HL-60 (cell line): ENCODE results near the gene ZFHX3.
A peak's percentile ranks its signal among the peaks of the same experiment; 100 is the strongest.

Experiments
- DNase-seq, 2 experiments: peaks; one replicate each; pipeline ENCODE4 v3.0.0-alpha.2; 2010 to 2020; ENCODE audit warnings: low read depth in 1 of 2, low spot score in 1 of 2
- H3K27ac ChIP-seq: fragments of 250-450 bp; sonication (Bioruptor Pico); replicated peaks from 2 replicates; pipeline ENCODE4 v1.5.1; 2020; ENCODE audit warnings: mild to moderate bottlenecking, moderate library complexity
- H3K27me3 ChIP-seq: fragments of 250-450 bp; sonication (Bioruptor Pico); 2 replicates; pipeline ENCODE4 v1.5.1; 2021; ENCODE audit warnings: mild to moderate bottlenecking, moderate library complexity; ENCODE audit not compliant: insufficient read depth, poor library complexity, severe bottlenecking
- H3K4me3 ChIP-seq: replicated peaks from 2 replicates; pipeline ENCODE4 v1.5.1; 2011; ENCODE audit warnings: mild to moderate bottlenecking, control low read depth, low read length; ENCODE audit not compliant: insufficient read depth
- GABPA ChIP-seq: IDR thresholded peaks from 2 replicates; pipeline ENCODE4 v1.6.1; 2012; ENCODE audit warnings: low read depth
- POLR2AphosphoS5 ChIP-seq: IDR thresholded peaks from 2 replicates; pipeline ENCODE4 v1.6.1; 2012; ENCODE audit warnings: low read depth
- SPI1 ChIP-seq: IDR thresholded peaks from 2 replicates; pipeline ENCODE4 v1.6.1; 2012; ENCODE audit warnings: low read depth, mild to moderate bottlenecking, borderline replicate concordance
- TF ChIP-seq, protein P1 (sequence below): IDR thresholded peaks from 2 replicates; pipeline ENCODE4 v1.6.1; 2012; ENCODE audit warnings: low read depth; ENCODE audit not compliant: insufficient replicate concordance
- TF ChIP-seq, protein P2 (sequence below): IDR thresholded peaks from one replicate; pipeline ENCODE4 v1.5.1; 2011; ENCODE audit warnings: low read length, control low read depth, inconsistent platforms; ENCODE audit not compliant: insufficient read depth

The ZFHX3 gene

DNA sequence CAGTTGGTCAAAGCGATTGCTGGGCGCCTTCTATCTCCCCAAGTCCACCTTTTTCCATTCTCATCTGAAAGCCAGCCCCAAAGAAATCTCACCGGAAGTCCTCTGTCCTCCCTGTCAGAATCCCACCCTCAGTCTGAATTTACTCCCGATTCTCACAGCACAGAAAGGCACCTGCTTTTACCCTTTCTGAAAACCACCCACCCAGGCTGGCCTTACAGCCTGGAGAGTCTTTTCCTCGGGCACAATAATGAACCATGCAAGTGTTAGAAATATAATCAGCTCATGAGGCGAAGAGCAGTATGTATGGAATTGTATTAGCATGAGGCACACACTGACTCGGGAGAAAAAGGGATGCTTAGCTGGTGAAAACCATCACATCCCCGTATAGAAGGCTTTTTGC lies 1.2 kb upstream of the ZFHX3 start:
- TF ChIP-seq, protein P1, sequence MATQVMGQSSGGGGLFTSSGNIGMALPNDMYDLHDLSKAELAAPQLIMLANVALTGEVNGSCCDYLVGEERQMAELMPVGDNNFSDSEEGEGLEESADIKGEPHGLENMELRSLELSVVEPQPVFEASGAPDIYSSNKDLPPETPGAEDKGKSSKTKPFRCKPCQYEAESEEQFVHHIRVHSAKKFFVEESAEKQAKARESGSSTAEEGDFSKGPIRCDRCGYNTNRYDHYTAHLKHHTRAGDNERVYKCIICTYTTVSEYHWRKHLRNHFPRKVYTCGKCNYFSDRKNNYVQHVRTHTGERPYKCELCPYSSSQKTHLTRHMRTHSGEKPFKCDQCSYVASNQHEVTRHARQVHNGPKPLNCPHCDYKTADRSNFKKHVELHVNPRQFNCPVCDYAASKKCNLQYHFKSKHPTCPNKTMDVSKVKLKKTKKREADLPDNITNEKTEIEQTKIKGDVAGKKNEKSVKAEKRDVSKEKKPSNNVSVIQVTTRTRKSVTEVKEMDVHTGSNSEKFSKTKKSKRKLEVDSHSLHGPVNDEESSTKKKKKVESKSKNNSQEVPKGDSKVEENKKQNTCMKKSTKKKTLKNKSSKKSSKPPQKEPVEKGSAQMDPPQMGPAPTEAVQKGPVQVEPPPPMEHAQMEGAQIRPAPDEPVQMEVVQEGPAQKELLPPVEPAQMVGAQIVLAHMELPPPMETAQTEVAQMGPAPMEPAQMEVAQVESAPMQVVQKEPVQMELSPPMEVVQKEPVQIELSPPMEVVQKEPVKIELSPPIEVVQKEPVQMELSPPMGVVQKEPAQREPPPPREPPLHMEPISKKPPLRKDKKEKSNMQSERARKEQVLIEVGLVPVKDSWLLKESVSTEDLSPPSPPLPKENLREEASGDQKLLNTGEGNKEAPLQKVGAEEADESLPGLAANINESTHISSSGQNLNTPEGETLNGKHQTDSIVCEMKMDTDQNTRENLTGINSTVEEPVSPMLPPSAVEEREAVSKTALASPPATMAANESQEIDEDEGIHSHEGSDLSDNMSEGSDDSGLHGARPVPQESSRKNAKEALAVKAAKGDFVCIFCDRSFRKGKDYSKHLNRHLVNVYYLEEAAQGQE: no peak
- Histone ChIP-seq H3K27ac (no peak overlapping the region), H3K4me3 (no peak overlapping the region), H3K27me3 (no peaks in the 10 kb centered on the region)
- DNase-seq: no peak

DNA sequence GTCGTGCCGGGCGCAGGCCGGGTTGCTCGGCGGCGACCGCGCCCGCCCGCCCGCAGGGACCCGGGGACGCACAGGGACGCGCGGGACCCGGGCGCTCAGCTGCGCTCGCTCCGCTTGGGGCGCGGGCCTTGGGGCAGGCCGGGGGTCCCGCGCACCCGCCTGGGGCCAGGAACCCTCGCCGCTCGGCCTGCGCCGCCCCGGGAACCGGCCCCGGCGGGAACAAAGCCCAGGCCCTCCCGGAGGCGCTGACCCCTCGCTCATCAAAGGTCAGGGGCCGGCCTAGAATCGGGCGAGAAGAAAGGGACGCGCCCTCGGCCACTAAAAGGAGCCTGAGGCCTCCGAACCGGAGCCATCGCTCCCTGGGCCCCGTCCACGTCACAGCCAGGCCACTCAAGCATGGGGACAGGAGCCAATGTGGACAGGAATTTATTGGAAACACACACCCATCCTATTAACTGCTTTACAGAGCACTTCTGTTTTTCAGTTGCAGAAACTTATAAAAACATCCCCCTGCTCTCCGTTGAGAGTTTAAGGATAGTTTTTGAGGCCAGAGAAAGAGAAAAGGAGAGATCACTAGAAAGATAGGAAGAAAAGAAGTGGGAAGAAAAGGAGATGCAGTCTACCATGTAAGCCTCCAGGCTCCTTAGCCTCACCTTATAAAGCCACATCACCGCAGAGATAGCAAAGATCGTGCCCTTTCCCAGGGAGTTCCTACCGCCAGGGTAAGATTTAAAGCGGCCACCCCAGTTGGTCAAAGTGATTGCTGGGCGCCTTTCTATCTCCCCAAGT lies 558 bp upstream of the ZFHX3 start:
- Histone ChIP-seq H3K27me3 (no peaks in the 10 kb centered on the region), H3K4me3 (peak overlapping the region; percentile 44), H3K27ac (no peak overlapping the region)
- DNase-seq: no peak
- TF ChIP-seq POLR2AphosphoS5: no peak
- TF ChIP-seq, protein P1: no peak
- 0 out of 2 replicates have a peak, but pooled peaks have one; percentile 16 for TF ChIP-seq SPI1

- Histone ChIP-seq H3K27me3 (no peaks in the 10 kb centered on the region), H3K4me3 (no peak overlapping the region), H3K27ac (no peak overlapping the region)
- TF ChIP-seq, protein P2, sequence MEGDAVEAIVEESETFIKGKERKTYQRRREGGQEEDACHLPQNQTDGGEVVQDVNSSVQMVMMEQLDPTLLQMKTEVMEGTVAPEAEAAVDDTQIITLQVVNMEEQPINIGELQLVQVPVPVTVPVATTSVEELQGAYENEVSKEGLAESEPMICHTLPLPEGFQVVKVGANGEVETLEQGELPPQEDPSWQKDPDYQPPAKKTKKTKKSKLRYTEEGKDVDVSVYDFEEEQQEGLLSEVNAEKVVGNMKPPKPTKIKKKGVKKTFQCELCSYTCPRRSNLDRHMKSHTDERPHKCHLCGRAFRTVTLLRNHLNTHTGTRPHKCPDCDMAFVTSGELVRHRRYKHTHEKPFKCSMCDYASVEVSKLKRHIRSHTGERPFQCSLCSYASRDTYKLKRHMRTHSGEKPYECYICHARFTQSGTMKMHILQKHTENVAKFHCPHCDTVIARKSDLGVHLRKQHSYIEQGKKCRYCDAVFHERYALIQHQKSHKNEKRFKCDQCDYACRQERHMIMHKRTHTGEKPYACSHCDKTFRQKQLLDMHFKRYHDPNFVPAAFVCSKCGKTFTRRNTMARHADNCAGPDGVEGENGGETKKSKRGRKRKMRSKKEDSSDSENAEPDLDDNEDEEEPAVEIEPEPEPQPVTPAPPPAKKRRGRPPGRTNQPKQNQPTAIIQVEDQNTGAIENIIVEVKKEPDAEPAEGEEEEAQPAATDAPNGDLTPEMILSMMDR: no peak
- TF ChIP-seq GABPA (no peak), POLR2AphosphoS5 (no peak), SPI1 (no peak)
- TF ChIP-seq, protein P1: no peak
- DNase-seq: no peak
Measured at GRCh38 chr16:73047221-73047535, 750 bp downstream of the ZFHX3 start.

DNA sequence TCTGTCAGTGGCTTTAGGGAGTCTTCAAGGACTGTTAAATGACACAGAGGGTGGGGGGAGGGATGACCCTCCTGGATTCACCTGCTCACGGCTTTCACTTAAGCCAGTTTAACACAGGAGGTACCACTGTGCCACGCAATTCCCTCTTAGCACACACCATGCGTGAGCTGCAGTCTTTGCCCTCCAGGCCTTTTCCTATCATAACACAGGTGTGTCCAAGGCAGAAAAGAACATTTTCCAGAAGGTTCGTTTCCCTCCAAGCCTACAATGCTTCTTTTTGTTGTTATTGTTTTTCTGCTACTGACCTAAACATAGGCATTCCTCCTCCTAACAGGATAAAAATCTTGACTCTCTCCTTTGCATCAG lies 1.1 kb downstream of the ZFHX3 start:
- TF ChIP-seq, protein P1: no peak
- TF ChIP-seq GABPA (no peak), POLR2AphosphoS5 (no peak), SPI1 (no peak)
- TF ChIP-seq, protein P2: no peak
- H3K27ac ChIP-seq: no peak overlapping the region
- no peak overlapping the region for H3K4me3 ChIP-seq
- no peaks in the 10 kb centered on the region for H3K27me3 ChIP-seq
- DNase-seq: no peak
